GM19324 (cell line): ENCODE data around the gene MPST.
"Not testable (repeated sequence)": the region's sequence is repeated elsewhere in the genome, so short reads cannot be mapped to it uniquely, and the experiment has no call there.

ENCODE experiments used
- ATAC-seq: cut with Tn5 transposase; IDR thresholded peaks from one replicate; pipeline ENCODE4 v1.9.1; 2021; ENCODE audit warnings: mild to moderate bottlenecking, moderate library complexity; ENCODE audit not compliant: unreplicated experiment, low FRiP score

The MPST gene

DNA sequence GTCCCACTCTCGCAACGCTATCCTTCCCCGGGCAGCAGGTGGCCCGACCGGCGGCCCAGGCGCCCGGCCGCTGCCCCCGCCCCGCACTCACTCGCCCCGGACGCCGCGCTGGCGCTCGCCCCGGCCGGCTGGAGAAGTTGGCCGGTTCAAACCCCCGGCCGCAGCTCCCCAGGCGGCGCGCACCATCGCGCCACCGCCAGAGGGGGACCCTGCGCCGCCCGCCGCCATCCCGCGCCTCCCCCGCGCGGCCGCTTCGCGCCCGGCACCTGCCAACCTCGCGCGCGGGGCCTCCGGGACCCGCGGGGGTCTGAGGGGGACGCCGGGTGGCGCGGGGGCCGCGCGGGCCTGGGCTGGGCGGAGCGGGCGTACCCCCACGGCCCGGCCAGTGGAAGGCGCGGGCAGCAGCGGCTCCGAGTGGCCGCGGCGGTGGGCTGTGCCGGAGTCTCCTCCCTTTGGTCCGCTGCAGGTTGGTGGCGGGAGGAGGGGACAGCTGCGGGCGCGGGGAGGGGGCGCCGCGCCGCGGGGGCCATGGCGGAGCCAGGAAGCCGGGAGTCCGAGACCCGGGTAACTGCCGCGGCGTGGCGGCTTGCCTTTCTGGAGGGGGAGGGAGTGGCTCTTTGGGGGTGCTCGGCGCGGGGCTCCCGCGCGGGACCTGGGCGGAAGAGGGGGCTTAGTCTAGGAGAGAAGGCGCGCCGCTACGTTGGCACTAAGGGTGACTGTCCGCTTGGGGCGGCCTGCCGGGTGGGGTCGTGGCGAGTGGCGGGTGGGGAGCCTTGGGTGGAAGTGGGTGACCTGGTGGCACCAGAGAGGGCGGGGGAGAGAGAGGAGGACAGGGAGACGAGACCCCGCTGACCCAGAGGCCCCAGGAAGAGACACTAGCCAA is at the start of gene MPST, which contains the start of gene TST:
TSS of gene MPST (plus strand) at position 434 of the 883 bp plus-strand sequence. CDS start at position 529, 95 bp downstream.
TSS of gene TST (minus strand) at position 139 of the 883 bp plus-strand sequence. CDS start 715 bp downstream, outside the sequence.
- ATAC-seq = peak; percentile 71

DNA sequence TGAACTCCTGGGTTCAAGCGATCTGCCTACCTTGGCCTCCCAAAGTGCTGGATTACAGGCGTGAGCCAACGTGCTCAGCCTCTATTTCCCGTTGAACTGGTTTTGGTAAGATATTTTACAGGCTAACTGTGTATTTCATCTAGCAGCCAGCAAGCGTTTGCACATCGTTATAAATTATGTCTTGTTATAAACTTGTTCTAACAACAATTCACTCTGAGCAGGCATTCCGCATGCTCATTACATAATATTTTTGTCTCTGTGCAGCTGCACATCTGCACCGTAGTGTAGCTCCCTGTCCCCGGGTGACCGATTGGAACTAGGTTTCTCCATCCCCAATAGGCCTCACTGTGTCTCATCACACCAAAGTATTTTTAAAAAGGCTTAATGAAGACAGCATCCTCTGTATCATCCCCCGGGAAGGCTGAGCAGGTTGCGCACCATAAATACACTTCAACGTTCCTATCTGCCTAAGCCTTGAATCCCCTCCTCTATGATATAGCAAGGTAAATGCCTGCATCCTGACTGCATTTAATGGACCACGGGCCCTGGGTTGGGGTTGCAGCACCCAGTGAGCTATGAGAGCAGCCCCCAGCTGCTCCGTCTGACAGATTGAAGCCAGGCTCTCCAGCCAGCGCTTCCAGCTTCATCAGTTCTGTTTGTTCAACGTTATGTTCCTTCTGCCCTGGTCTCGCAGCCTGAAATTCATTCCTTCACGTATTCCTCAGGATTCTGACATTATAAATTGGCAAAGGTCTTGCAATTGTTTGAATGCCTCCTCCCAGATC is 48.0 kb upstream of the MPST start:
- ATAC-seq = no peak

DNA sequence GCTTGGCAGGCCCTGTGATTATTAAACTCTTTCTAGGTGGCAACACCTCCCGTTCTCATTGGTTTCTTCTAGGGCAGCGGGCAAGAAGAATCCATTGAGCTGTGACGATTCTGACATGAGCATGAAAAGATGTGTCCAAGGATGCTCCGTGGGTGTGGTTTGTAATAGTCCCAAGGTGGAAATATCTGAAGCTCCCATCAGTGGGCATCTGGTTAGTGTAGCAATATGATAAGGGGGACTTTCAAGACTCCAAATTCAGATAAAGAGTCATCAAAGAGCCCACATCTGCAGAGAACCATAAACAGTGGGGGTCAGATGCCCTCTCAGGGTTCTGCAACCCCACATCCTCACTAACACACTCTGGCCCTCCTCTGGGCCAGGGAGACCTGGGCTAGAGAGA is 42.9 kb upstream of the MPST start:
- no peak for ATAC-seq

DNA sequence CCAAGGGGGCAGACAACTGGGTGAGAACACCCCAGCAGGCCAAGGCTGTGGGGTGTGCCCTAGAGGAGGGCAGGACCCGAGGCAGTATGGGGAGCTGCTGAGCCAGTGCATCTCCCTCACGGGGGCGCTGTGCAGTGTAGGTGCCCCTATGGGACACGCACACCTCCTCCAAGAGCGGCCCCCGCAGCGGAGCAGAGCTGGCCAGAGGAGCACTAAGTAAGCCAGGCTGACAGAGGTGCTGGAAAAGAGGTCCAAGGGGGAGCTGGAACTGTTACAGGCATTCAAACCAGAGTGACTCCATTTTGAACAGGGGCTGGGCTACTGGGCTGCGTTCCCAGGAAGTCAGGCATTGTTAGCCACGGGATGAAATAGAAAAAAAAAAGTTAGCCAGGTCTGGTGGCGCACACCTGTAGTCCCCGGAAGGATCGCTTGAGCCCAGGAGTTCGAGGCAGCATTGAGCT is 42.1 kb upstream of the MPST start:
- ATAC-seq = no peak

DNA sequence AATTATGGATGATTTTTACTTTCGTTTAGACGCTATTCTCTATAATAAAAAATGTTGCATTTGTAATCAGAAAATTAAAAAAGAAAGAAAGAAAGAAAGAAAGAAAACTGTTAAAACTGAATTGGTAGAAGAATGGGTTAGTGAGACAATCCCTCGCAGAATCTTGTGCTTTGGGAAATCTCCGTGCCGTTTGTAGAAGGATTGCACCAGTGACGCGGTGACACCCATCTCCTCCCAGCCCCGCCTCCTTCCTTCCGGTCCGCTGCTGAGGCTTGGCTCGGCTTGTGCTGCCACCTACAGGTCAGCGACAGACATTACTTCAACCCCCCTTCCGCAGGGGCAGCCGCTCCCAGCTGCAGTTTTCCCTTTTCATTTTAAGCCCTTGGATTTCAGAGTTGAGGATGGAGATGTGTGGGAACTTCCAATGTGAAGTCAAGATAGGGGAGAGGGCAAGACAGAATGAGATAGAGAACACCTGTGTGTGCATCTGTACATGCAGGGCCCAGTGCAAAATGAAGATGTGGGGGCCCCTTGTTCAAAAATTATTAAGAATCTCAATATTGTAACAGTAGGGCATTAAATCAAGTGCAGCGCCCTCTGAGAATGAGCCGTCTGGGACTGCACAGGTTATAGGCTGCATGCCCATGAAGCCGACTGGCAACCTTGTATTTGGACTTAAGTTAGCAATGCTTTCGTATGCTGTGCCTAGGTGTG is 41.4 kb upstream of the MPST start:
- ATAC-seq = peak; percentile 80

DNA sequence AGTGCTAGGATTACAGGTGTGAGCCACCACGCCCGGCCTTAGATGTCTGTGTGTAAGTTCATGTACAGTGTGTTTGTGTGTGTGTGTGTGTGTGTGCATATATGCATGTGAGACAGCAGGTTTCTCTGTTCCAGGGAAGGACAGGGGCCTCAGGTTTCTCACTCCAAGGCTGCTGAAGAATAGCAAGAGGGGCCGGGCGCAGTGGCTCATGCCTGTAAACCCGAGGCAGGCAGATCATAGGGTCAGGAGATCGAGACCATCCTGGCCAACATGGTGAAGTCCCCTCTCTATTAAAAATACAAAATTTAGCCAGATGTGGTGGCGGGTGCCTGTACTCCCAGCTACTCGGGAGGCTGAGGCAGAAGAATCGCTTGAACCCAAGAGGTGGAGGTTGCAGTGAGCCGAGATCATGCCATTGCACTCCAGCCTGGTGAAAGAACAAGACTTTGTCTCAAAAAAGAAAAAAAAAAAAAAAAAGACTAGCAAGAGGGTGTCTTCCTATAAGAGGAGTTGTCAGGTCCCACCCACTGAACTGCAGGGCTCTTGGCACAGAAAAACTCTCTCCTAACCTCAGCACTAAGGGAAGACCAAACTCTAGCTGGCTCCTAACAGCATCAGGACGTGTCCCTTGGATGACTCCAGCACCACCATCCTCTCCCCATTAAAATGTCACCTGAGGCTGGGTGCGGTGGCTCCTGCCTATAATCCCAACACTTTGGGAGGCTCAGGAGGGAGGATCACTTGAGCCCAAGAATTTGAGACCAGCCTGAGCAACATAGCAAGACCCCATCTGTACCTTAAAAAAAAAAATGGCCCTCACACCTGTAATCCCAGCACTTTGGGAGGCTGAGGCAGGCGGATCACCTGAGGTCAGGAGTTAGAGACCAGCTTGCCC is 40.3 kb upstream of the MPST start:
- ATAC-seq = no peak

DNA sequence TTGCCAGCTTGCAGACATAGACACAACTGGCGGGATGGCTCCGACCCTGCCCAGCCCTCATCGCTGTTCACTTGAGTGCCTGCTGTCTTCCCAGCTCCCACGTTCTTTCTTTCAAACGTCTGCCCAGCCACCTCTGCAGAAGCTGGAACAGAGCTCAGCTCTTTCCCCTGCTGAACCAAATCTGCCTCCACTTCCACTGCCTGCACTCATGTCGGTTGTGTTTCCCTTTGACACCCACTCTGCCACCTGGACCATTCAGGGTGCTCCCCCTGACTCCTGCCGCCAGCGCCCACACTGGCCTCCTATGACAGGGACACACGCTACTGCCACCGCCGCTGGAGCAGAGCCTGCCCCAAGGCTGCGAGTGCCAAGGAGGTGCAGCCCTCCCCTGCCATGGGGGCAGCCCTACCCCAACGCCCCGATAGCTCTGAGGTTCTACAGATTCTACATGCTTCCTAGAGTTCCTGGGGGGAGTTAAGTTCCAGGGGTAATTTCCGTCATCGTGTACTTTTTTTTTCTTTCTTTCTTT is 38.2 kb upstream of the MPST start:
- ATAC-seq = no peak

DNA sequence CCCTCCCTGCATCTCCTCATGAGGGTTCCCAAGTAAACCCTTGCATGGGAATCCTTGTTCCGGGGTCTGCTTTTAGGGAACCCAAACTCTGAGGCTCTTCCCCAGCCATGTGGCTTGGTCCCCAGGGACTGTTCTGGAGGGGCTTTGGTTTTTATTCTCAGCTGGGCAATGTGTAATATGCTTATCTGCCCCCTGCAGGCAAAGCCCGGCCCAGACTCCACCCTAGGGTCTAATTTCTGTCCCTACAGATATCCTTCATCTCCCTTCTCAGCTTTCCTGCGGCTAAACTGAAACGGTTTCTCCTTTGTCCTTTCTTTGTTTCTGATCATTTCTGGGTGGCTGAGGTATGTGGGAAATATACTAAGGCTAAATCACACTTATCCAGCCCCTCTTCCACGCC is 37.4 kb upstream of the MPST start:
- ATAC-seq = no peak

DNA sequence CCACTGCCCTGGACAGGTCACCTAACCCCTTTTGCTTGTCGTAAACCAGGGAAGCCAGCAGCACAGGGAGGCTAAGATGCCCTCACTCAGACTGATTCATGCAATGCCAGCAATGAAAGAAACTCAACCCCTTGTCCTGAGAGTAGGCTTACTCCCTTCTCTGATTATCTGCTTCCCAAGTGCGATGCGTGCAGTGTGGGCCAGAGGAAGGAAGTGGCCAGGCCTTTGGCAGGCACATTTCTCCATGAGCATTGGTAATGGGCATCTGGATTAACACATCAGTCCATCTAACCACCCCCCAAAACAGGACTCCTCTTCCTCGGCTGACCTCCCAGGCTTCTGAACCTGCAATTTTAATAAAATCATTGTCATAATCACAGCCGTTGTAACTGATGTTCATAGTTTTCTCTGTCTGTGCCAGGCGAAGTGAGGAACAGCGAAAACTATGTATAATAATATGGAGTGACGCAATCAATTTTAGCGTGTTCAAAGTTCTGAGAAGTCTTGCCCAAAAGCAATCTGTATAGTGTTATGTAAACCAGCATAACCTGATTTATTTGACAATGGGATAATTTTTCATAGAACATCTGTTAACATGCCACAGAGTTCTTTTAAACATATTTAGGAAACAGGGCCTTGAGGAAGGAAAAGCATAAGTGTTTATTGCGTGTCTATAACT is 34.2 kb upstream of the MPST start:
- ATAC-seq = no peak

DNA sequence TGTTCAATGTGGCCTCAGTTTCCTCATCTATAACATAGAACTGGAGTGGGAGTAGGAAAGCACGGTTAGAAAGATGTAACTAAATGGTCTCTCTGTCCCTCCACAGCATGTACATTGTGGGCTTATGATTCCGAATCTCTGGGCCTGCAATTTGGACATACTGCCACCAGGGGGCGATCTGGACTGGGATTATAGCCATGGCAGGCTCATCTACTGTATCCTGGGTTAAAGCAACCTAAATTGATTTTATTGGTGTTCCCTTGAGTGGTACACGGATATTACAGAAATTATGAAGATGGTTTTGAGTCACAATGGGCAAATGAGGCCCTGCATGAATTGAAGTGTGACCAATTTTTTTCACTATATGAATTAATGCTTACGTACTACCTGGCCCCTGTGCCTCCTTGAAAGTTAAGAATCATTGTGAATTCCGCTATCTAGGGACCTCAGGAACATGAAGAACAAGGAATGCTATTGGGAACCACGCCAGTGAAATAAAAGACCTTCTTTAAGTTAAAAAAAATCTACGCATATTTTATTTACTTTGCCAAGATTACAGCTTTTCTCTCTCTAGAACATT is 33.2 kb upstream of the MPST start:
- no peak for ATAC-seq

DNA sequence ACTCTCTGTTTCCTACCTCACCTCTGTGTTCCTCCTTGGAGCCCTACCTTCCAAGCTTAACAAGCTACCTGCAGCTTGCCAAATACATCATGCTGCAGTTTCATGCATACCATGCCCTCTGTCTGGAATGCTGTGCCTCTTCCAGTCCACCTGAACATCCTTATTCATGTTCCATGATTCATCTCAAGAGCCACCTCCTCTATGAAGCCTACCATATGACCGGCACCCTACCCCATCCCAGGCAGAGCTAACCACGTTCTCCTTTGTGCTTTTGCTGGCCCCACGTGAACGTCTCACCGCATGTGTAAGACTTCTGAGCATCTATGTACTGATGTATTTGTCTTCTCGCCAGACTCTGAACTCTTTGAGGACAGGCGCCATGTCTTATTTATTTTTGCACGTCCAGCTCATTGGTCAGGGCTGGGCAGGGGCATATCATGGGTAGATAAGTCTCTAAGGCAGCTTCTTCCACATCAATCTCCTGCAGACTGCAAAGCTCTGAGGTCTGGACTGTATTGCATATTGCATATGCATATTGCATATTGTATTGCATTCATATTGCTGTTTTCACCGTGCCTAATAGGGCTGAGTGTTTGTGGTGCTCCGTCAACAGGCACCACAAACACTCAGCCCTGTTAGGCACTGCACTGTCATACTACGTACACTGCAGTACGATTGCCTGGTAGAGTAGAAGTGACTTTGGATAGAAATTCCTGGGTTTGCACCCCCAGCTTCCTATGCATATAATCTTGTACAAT is 31.3 kb upstream of the MPST start:
- no peak for ATAC-seq

DNA sequence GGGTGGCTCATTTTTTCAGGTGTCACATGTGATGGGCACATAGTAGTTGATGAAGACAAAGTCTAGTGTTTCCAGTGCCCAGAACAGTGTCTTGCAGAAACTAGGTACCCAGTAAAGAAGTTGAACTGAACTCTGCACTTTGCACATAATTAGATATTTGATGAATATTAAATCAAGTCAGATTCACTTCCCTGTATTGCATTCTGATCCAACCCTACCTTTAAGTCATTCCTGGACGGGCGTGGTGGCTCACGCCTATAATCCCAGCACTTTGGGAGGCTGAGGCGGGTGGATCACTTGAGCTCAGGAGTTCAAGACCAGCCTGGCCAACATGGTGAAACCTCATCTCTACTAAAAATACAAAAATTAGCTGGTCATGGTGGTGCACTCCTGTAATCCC is 30.5 kb upstream of the MPST start:
- not testable (repeated sequence) for ATAC-seq

DNA sequence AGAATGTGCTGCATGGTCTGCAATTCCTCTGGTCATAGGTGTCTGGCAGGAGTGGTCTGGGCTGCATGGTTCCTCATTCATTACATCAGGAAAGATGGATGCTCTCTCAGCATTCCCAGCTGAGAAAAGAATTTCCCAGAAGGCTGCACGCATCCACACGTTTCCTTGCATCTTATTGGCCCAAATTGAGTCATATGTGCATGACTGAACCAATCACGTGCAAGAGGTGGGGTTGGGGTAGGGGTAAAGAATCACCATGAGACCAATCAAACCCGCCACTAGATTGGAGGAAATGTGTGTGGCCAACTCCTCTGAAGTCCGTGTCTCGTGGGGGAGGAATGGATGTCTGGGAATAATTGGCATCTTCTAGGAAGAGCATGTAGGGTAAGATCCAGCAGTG is 29.1 kb upstream of the MPST start:
- ATAC-seq = no peak

DNA sequence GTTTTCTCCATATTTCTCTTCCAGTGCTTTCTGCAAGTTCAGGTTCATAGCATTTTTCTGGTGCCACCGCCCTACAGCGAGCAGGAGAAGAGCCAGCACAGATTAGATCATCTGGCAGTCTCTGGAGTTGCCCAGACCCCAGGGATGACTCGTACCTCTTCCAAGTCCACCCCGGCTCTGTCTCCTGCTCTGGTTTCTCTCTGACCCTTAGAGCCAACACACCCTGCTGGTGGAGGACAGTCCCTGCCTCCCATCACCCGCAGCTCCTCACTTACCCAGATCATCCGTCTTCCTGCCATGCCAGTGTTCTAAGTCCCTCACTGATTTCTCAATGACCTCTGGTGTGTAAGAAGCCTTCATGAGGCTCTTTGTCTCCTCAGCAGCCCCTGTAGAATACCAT is 28.3 kb upstream of the MPST start:
- no peak for ATAC-seq

DNA sequence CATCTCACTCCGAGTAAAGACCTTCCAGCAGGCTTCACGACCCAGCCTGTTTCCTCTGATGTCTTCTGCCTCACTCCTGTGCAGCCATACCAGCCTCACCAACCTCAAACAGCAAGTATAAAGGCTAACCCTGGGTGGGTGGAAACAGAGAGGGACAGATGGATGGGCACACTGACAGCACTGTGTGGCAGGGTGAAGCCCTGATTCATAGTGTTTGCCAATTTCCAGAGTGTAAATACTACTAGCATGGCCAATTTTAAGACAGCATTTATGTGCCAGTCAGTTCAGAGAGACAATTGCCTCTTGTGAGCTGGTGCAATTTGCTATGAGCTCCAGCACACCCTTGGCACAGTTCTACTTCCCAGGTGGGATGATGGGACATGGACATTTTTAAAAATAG is 21.8 kb upstream of the MPST start:
- no peak for ATAC-seq

DNA sequence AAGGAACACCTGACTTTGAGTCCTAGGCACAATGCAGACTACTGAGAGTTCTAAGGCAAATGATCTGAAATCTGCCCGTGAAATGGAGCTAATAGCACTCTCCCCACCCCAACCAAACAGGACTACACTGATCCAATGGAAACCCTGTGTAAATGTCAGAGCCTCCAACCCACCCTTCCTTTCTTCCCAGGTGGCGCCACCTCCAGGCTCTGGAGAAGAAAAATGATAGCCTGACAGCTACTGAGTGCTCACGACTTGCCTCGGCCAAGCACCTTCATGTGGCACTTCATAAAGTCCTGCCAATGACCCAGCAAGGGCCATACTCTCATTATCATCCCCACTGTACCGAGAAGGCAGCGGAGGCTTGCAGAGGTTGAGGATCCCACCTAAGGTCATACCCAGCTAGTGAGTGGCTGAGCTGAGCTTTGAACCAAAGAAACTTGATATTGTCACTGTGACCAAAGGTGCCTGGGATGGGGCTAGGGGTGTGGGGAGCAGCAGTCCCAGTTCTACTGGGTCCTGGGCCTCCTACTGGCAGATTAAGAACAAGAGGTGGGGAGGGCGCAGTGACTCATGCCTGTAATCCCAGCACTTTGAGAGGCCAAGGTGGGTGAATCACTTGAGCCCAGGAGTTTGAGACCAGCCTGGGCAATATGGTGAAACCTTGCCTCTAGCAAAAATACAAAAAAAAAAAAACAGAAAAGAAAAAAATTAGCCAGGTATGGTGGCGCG is 20.8 kb upstream of the MPST start:
- no peak for ATAC-seq

DNA sequence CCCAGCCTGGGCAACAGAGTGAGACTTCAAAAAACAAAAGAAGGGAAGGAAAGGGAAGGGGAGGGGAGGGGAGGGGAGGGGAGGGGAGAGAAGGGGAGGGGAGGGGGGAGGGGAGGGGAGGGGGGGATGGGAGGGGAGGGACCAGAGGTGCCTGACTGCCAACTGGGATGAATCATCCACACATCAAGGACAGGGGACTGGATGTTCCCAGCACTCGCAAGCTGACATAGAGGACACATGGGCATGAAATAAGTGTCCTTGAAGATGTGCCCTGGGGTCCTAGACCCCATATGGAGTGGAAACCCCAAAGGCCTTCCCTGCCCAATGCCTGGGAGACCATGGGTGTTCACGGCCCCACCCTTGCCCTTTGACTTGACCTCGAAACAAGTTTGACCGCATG is 20.1 kb upstream of the MPST start:
- ATAC-seq = no peak
